H1 (cell line): ENCODE measurements around the gene RINT1. TPM values are rescaled to one million over a fixed set of nuclear protein-coding genes. Genes with fewer than 3 reads are reported as not detected.
"Not testable (repeated sequence)": the region's sequence is repeated elsewhere in the genome, so short reads cannot be mapped to it uniquely, and the experiment has no call there.

Experiments used
- CTCF ChIA-PET: fragments of 300-600 bp; sonication (Branson Sonifier 250); formaldehyde crosslinking; loops from one replicate; lab custom pipeline; 2021; ENCODE audit not compliant: partially characterized antibody; lab: Charles Lee
- POLR2A ChIA-PET: fragments of 300-600 bp; sonication (Branson Sonifier 250); formaldehyde crosslinking; loops from one replicate; lab custom pipeline; 2021; ENCODE audit warnings: inconsistent platforms; ENCODE audit not compliant: partially characterized antibody; lab: Charles Lee
- DNase-seq, 2 experiments: peaks; one replicate each; pipeline versions ENCODE4 v3.0.0 to v3.0.0-alpha.2; 2010 to 2022; ENCODE audit warnings: low spot score in 2 of 2, low read depth in 1 of 2, mixed read lengths in 1 of 2
- FAIRE-seq: peaks from 2 replicates; lab custom pipeline; 2011; peaks lifted over from hg19 to GRCh38; lab: Jason Lieb, UNC
- H2AFZ ChIP-seq: 2 replicates; pipeline ENCODE4 v1.8.1; 2012; ENCODE audit warnings: low read length, inconsistent platforms
- H2AK5ac ChIP-seq: 2 replicates; pipeline ENCODE4 v1.6.1; 2013; ENCODE audit warnings: low read depth, low read length
- H2BK120ac ChIP-seq: replicated peaks from 2 replicates; pipeline ENCODE3; 2013; ENCODE audit warnings: low read depth, low read length, inconsistent platforms
- H2BK12ac ChIP-seq: 2 replicates; pipeline ENCODE4 v1.6.1; 2013; ENCODE audit warnings: low read depth, low read length
- H2BK15ac ChIP-seq: 2 replicates; pipeline ENCODE4 v1.6.1; 2013; ENCODE audit warnings: low read length
- H2BK20ac ChIP-seq: 2 replicates; pipeline ENCODE4 v1.6.1; 2013; ENCODE audit warnings: low read length
- H2BK5ac ChIP-seq: 2 replicates; pipeline ENCODE4 v1.6.1; 2013; ENCODE audit warnings: low read depth, low read length
- H3K14ac ChIP-seq: 2 replicates; pipeline ENCODE4 v1.6.1; 2013; ENCODE audit warnings: inconsistent platforms; ENCODE audit not compliant: insufficient read length
- H3K18ac ChIP-seq: 2 replicates; pipeline ENCODE4 v1.6.1; 2013; ENCODE audit warnings: low read length; ENCODE audit errors: extremely low read depth
- H3K23ac ChIP-seq: 2 replicates; pipeline ENCODE4 v1.6.1; 2013; ENCODE audit warnings: inconsistent platforms; ENCODE audit not compliant: insufficient read length
- H3K23me2 ChIP-seq: 2 replicates; pipeline ENCODE4 v1.6.1; 2013; ENCODE audit warnings: low read depth, low read length
- H3K27ac ChIP-seq: 2 replicates; pipeline ENCODE4 v1.6.1; 2011; ENCODE audit warnings: low read depth, low read length, inconsistent platforms
- H3K27me3 ChIP-seq, 4 experiments: replicated peaks in 1 of 4; 1 replicate in 1 of 4; 2 replicates in 3 of 4; pipeline versions ENCODE4 v1.6.1 to v1.8.1; 2011 to 2013; ENCODE audit warnings: low read length in 3 of 4, mild to moderate bottlenecking in 3 of 4, inconsistent platforms in 2 of 4, mixed read lengths in 2 of 4, moderate library complexity in 1 of 4; ENCODE audit not compliant: control insufficient read depth in 3 of 4, insufficient read depth in 3 of 4; ENCODE audit errors: extremely low read depth in 1 of 4
- H3K36me3 ChIP-seq, 4 experiments: 2 replicates each; pipeline versions ENCODE4 v1.6.1 to v1.8.1; 2011 to 2013; ENCODE audit warnings: mild to moderate bottlenecking in 4 of 4, low read length in 3 of 4, moderate library complexity in 2 of 4, control low read depth in 1 of 4, inconsistent platforms in 1 of 4; ENCODE audit not compliant: insufficient read depth in 4 of 4, control insufficient read depth in 2 of 4
- H3K4ac ChIP-seq: replicated peaks from 2 replicates; pipeline ENCODE3; 2013; ENCODE audit warnings: low read length, low read depth, mixed read lengths, inconsistent platforms; ENCODE audit not compliant: insufficient read length
- H3K4me1 ChIP-seq, 4 experiments: replicated peaks in 1 of 4; 1 replicate in 1 of 4; 2 replicates in 3 of 4; pipeline versions ENCODE4 v1.6.1 to v1.8.1; 2011 to 2013; ENCODE audit warnings: low read length in 3 of 4, inconsistent platforms in 2 of 4, mixed read lengths in 1 of 4; ENCODE audit not compliant: insufficient read depth in 4 of 4, control insufficient read depth in 3 of 4
- H3K4me2 ChIP-seq, 2 experiments: 2 replicates each; pipeline versions ENCODE4 v1.6.1 to v1.8.1; 2011 to 2013; ENCODE audit warnings: low read depth in 2 of 2, low read length in 2 of 2, control low read depth in 1 of 2, inconsistent platforms in 1 of 2, mild to moderate bottlenecking in 1 of 2; ENCODE audit not compliant: insufficient read depth in 1 of 2
- H3K4me3 ChIP-seq, 4 experiments: fragments of 200-600, 300-600 bp in 1 of 4; sonication (generic), shearing (Covaris generic), sonication (Bioruptor Twin) in 1 of 4; 2 replicates each; pipeline versions ENCODE4 v1.5.1 to v1.8.1; 2011 to 2016; ENCODE audit warnings: low read length in 4 of 4, low read depth in 3 of 4, control low read depth in 2 of 4, inconsistent platforms in 2 of 4, mild to moderate bottlenecking in 2 of 4, mixed read lengths in 1 of 4, moderate library complexity in 1 of 4; ENCODE audit not compliant: insufficient read depth in 2 of 4; ENCODE audit errors: extremely low read depth in 1 of 4
- H3K56ac ChIP-seq: replicated peaks from 2 replicates; pipeline ENCODE3; 2013; ENCODE audit warnings: low read depth, mild to moderate bottlenecking, mixed read lengths, low read length, inconsistent platforms; ENCODE audit not compliant: insufficient read length
- H3K79me1 ChIP-seq: 2 replicates; pipeline ENCODE4 v1.6.1; 2013; ENCODE audit warnings: low read depth, low read length, control low read depth
- H3K79me2 ChIP-seq, 2 experiments: 2 replicates each; pipeline versions ENCODE4 v1.6.1 to v1.8.1; 2012 to 2013; ENCODE audit warnings: low read length in 2 of 2, mild to moderate bottlenecking in 2 of 2, inconsistent platforms in 1 of 2; ENCODE audit not compliant: insufficient read depth in 2 of 2, control insufficient read depth in 1 of 2
- H3K9ac ChIP-seq, 4 experiments: replicated peaks in 1 of 4; 1 replicate in 1 of 4; 2 replicates in 3 of 4; pipeline versions ENCODE4 v1.6.1 to v1.8.1; 2011 to 2013; ENCODE audit warnings: low read depth in 3 of 4, low read length in 3 of 4, control low read depth in 2 of 4, mild to moderate bottlenecking in 2 of 4, moderate library complexity in 2 of 4, inconsistent platforms in 1 of 4; ENCODE audit errors: extremely low read depth in 1 of 4
- H3K9me3 ChIP-seq, 2 experiments: 2 replicates each; pipeline versions ENCODE4 v1.6.1 to v1.8.1; 2012 to 2013; ENCODE audit warnings: mild to moderate bottlenecking in 2 of 2, moderate library complexity in 2 of 2, control low read depth in 1 of 2, inconsistent platforms in 1 of 2, low read depth in 1 of 2, low read length in 1 of 2, mixed read lengths in 1 of 2; ENCODE audit not compliant: insufficient read depth in 2 of 2
- H4K20me1 ChIP-seq, 2 experiments: replicated peaks in 1 of 2; 2 replicates each; pipeline versions ENCODE3 to v1.8.1; 2011 to 2013; ENCODE audit warnings: inconsistent platforms in 2 of 2, low read length in 2 of 2, mild to moderate bottlenecking in 1 of 2; ENCODE audit not compliant: insufficient read depth in 2 of 2, control insufficient read depth in 1 of 2
- H4K5ac ChIP-seq: 2 replicates; pipeline ENCODE4 v1.6.1; 2013; ENCODE audit warnings: low read length, low read depth, mixed read lengths, inconsistent platforms; ENCODE audit not compliant: insufficient read length
- H4K8ac ChIP-seq: 2 replicates; pipeline ENCODE4 v1.8.0; 2013; ENCODE audit warnings: mild to moderate bottlenecking, moderate library complexity, low read length, inconsistent platforms; ENCODE audit not compliant: insufficient read depth; ENCODE audit errors: extremely low read depth
- H4K91ac ChIP-seq: replicated peaks from 2 replicates; pipeline ENCODE3; 2013; ENCODE audit warnings: low read length, mixed read lengths, inconsistent platforms; ENCODE audit not compliant: insufficient read length
- WGBS, 2 experiments: shearing (Covaris generic) in 1 of 2; methylation state at CpG; one replicate each; pipeline versions ENCODE4 v1.1.6 to v1.1.7; 2013 to 2015; ENCODE audit warnings: low lambda C conversion rate in 2 of 2, mixed read lengths in 2 of 2, inconsistent platforms in 1 of 2, low coverage in 1 of 2, missing lambda C conversion rate in 1 of 2; ENCODE audit not compliant: insufficient replicate concordance in 2 of 2, insufficient coverage in 1 of 2, insufficient read length in 1 of 2; ENCODE audit errors: extremely low coverage in 1 of 2, missing lambda C conversion rate in 1 of 2; 5-methylcytosine and 5-hydroxymethylcytosine counted together
- polyA plus RNA-seq, 7 experiments: library from polyadenylated mRNA; depleted of rRNA in 3 of 7; stranded (reverse) in 5 of 7; unstranded in 2 of 7; fragments of >200 nt in 5 of 7; fragments of 200-250 nt in 2 of 7; gene quantifications; 1 replicate in 5 of 7; 2 replicates in 1 of 7; 4 replicates in 1 of 7; pipeline versions ENCODE4 v1.2.1 to v1.2.3, GENCODE V29; 2011 to 2013; ENCODE audit warnings: missing spikeins in 2 of 7, mixed read lengths in 2 of 7
- total RNA-seq: library from RNA; stranded (reverse); fragmentation: NEBNext Ultra II Directional; extraction: Animal tissue kit (Norgen Biotek cat#: 25700); gene quantifications from 2 replicates; pipeline ENCODE4 v1.2.1, GENCODE V29; 2021

The RINT1 gene
- total and polyA plus RNA-seq, 2 of the 8 experiments (the other 6 are each of a cell fraction or from before 2014, with no cell fraction given): 7.8 to 21.8 TPM

DNA sequence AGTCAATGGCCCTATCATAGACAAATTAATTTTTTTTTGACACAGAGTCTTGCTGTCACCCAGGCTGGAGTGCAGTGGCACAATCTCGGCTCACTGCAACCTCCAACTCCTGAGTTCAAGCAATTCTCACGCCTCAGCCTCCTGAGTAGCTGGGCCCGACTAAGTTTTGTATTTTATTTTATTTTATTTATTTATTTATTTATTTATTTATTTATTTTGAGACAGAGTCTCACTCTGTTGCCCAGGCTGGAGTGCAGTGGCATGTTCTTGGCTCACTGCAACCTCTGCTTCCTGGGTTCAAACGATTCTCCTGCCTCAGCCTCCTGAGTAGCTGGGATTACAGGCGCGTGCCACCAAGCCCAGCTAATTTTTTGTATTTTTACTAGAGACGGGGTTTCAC, 16.4 kb upstream of the RINT1 start:
- H2BK20ac ChIP-seq, H2BK15ac ChIP-seq, H2BK5ac ChIP-seq, H4K5ac ChIP-seq, H3K18ac ChIP-seq, FAIRE-seq, H4K91ac ChIP-seq, H3K23me2 ChIP-seq, H4K20me1 ChIP-seq, H2AK5ac ChIP-seq, H3K9me3 ChIP-seq, H3K4me3 ChIP-seq, H3K27ac ChIP-seq, H3K4me2 ChIP-seq, H2BK12ac ChIP-seq, H3K23ac ChIP-seq, DNase-seq, H2AFZ ChIP-seq, H3K14ac ChIP-seq, H3K4ac ChIP-seq, H4K8ac ChIP-seq, H3K56ac ChIP-seq, H2BK120ac ChIP-seq, H3K27me3 ChIP-seq, H3K4me1 ChIP-seq, H3K9ac ChIP-seq: not testable (repeated sequence)
- CTCF ChIA-PET: interaction anchor here (1.2 kb wide), 1 partner anchor 16 kb away, joined by 4 read pairs; the partner anchor contains the start of gene RINT1
- POLR2A ChIA-PET: interaction anchor here (1.0 to 1.4 kb wide), 2 partner anchors 11 to 16 kb away, joined by 3 read pairs; partner anchors contain the start of gene RINT1
- Histone ChIP-seq H3K79me2 (peaks cover 22 to 82% of the 10 kb centered on the region in 2 experiments), H3K36me3 (peaks cover 0 to 19% (median 2%) of the 10 kb centered on the region in 4 experiments; a peak in 2 of 8 replicates), H3K79me1 (peaks cover 14% of the 10 kb centered on the region)
- 89% methylated on average over 7 of the region's 7 CpGs; no CpG with 5 or more reads in 1 of the 2 experiments for WGBS, 2 experiments
